Tongue (tissue), 2 donors: ENCODE results near the gene RXFP4. TPM values are rescaled to one million over a fixed set of nuclear protein-coding genes. Genes with fewer than 3 reads are reported as not detected.
A peak's percentile ranks its signal among the peaks of the same experiment; 100 is the strongest.

Experiments used
- DNase-seq: peaks from one replicate; pipeline ENCODE4 v3.0.0-alpha.2; 2015
- total RNA-seq: library from RNA; depleted of rRNA; stranded (reverse); fragments of >200 nt; gene quantifications from one replicate; pipeline ENCODE4 v1.2.3, GENCODE V29; 2014

Gene RXFP4
- total RNA-seq, 1 donor from 2014 or later: not detected

DNA sequence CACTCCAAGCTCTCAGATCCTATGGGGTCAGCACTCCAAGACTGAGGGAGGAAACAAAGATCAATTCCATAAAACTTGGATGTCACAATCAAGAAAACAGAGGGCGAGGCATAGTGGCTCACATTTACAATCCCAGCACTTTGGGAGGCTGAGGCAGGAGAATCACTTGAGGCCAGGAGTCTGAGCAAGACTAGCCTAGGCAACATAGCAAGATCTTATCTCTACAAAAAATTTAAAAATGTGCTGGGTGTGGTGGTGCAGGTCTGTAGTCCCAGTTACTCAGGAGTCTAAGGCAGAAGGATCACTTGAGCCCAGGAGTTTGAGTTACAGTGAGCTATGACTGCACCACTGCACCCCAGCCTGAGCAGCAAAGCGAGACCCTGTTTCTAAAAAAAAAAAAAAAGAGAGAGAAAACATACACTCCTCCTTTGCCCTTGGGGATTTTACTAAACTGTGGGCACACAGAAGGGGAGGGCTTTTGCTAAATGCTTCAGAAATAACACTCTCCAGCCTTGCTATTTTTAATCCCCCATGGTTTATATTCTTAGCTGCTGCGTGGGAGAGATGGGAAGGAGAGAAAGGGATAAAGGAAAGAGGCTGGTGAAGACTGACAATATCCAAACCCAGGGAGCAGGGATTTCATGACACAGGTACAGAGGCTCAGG is 18.8 kb downstream of the RXFP4 start:
- no peak for DNase-seq

DNA sequence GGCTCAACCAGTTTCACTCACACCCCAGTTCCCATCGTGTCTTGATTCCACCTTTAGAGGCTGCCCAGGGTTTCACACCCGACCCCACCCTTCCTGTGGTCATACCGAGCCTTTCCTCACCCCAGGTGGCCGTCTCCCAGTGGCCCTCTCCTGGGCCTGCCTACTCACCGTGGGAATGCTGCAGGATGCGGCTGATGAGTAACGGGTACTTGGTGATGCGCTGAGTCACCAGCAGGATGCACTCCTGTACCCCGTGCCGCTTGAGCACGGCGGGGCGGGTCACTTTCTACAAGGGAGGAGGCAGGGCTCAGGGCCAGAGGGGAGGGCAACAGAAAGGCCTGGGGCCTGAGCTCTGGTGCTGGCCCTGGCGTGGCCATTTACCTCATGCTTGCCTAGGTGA is 20.5 kb downstream of the RXFP4 start:
- DNase-seq: no peak

GRCh38 chr1:155962599-155963211 is 21.3 kb downstream of the RXFP4 start:
- no peak for DNase-seq

DNA sequence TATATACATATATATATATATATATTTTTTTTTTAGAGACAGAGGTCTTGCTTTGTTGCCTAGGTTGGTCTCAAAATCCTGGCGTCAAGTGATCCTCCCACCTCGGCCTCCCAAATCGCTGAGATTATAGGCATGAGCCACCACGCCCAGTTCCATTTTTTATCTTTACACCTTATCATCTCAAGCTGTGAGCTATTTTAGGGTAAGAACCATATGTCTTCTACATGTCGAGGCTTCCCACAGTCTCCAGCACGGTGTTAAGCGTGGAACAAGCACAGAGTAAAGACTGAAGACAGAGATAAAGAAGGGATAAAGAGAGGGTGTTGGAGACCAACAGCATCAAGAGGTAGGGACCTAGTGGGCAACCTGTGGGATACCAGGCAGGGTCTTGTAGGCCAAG is 22.8 kb downstream of the RXFP4 start:
- no peak for DNase-seq

GRCh38 chr1:155966135-155966534 is 24.7 kb downstream of the RXFP4 start:
- no peak for DNase-seq

DNA sequence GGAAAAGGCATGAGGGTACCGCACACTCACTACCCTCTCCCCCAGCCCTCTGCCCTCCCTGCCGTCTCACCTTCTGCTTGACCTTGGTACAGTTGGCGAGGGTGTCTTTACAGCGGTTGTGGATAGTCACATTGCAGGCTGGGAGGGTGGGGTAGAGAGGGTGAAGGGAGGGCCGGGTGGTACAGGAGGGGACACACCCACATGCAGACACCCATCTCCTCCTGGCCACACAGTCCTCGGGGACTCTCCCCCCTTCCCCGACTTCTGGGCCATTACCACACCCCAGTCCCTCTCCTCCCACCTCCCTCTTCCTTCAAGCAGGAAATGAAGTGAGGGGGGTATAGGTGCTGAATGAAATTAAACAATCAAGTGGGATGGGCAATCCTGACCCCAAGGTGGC is 25.3 kb downstream of the RXFP4 start:
- DNase-seq: no peak

- peak; percentile 49 for DNase-seq
Measured at GRCh38 chr1:155967341-155968050, 26.1 kb downstream of the RXFP4 start.

DNA sequence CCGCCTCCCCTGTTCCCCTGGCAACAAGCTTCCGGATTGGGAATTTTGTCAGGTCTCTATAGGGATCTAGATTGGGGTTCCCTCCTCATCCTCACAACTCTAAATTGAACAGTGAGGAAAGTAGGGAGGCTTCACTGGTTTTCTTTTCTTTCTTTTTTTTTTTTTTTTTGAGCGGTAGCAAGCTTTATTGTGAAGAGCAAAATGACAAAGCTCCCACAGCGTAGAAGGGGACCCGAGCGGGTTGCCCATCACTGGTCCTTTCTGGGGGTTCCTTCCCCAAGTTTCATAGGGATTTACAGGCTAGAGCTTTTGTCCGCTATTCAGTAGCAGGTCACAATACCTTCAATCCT is 26.6 kb downstream of the RXFP4 start:
- DNase-seq: no peak

DNA sequence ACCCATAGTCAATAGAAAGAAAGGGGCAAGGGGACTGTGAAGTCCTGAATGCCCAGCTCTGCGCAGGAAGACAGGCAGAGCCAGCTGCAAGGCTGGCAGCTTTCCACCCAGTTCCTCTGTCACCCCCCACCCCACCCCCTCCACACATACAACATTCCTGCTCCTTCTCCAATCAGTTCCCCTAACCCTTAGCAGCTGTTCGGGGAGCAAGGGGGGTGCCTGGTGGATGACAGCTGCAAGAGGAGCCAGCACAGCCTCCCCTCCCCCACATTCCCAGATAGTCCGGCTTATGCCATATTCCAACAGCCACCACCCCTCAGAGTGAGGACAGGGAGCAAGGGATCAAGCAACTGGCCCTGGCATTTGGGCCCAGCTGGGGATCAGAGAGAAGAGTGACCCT is 27.2 kb downstream of the RXFP4 start:
- peak; percentile 99 for DNase-seq

DNA sequence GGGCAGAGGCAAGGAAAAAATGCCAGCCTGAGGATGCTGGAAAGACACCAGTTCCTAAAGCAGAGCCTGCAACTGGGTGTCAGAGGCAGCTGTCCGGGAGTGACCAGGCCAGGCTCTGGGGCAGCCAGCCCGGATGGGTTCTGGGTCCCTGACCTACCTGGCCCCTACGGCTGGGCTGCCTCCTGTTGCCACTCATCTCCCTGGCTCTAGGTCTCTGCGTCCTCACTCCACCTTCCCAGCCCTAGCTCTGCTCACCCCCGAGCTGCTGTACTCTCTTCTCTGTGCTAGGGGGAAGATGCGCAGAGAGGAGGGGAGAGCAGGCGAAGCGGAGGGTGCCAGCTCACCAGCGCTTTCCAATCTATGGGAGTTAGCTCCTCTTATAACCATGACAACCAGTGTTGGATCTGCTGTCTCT is 27.9 kb downstream of the RXFP4 start:
- no peak for DNase-seq

- peak; percentile 61 for DNase-seq
Measured at GRCh38 chr1:155970531-155971167, 29.2 kb downstream of the RXFP4 start.

DNA sequence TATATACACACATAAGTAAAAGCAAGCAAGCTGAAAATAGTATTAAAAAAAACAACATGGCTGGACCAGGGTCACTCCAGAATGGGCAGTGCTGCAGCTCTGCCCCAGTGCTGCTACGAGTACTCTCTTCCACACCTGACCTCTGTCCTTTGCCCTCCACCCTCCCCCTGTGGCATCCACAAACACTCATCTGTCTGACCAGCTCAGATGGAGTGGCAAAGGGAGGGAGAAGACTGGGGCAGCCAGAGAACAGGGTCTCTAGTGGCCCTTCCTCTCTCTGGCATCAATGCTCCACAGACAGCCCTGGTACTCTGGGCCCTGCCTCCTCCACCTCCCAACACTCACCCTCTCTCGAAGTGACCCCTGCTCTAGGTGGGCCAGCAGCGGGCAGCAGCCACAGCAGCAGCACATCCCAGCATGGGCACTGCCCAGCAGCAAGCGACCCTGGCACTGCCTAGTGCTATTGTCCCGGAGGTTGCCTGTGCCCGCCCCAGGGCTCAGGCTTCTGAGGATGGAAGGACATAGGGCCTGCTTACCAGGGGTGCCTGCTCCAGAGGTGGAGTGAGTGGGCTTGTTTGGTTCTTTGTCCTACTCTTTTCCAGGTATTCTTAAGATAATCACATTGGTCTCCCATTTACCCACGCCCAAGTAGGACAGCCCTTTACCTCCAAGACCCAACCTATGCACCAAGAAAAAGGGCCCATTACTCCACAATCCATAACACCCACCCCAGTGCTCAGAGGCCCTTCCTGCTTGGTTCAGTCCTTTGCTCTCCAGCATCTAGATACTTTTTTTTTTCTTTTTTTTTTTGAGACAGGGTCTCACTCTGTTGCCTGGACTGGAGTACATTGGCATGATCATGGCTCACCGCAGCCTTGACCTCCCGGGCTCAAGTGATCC is 30.7 kb downstream of the RXFP4 start:
- DNase-seq: no peak

GRCh38 chr1:155973723-155974122 is 32.3 kb downstream of the RXFP4 start:
- no peak for DNase-seq

- DNase-seq: peak; percentile 85
Measured at GRCh38 chr1:155974208-155975115, 33.0 kb downstream of the RXFP4 start.

GRCh38 chr1:155975375-155976061 is 34.1 kb downstream of the RXFP4 start:
- no peak for DNase-seq

DNA sequence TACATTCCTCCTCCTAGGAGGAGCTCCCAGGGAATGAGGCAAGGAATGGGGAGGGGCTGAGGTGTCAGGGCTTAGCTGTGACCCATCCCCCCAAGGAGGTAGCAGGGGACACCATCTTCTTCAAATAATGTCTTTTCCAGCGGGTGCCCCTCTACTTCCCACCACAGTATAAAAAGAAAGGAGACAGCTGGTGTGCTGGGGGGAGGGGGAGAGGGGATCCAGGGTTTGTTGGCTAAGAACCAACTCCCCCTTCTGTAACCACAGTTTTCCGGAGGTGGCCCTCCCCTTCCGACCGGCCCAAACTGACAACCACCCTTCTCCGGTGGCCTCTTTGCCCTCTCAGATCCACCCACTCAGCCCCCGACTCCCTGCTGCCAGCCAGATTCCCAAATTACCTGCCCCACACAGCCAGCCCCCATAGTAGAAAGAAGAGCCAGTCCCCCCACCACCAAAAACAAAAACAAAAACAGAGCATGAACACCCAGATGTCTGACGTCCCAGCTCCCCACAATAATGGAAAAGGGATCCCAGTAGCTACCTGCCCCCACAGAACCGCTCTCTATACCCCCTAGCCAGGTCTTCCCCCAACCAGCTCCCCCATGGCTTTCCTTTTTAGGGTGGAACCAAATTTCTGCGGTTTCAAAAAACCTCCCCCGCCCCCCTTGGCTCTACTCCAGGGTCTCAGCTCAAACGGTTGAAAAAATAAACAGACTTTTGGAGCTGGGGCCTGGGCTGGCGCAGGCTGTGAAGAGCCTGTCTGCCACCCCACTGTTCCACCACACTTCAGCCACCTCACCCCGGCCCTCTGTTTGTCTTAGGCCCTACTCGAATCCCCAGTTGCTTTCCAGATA is 34.8 kb downstream of the RXFP4 start:
- DNase-seq: peak; percentile 95

- no peak for DNase-seq
Measured at GRCh38 chr1:155976913-155977689, 35.7 kb downstream of the RXFP4 start.

DNA sequence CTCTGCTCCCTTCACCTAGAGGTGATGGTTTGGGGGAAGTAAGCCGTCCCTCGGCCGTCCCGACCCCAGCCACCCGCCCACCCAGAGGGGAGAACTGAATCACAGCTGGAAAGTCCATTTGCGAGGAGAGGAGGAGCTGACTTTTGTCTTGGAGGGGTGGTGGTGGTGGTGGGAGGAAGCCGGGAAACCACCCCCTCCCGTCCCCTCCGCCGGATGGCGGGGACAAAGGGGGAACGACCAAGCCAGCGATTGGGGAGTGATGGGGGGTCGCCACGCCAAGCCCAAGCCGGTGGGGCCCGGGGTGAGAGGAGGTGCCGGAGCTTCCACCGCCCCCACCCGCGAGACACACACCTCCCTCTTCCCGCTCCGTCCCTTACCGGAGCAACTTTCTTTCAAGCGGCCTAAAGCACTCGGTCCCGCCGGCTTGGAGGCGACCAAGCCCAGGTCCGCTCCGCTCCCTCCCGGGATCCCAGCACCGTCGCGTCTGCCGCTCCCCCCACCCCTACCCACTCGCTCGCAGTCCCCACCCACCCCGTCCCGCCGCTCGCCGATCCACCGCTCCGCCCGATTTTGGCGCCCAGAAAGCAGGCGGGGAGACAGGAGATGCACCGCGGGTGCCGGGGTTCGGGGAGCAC is 36.4 kb downstream of the RXFP4 start:
- peak; percentile 75 for DNase-seq
